ENCODE results near the gene ICAM5.

ICAM5 gene

GRCh38 chr19:10252707-10253106 is 37.0 kb upstream of the ICAM5 start:
- TF ChIP-seq, protein P1, sequence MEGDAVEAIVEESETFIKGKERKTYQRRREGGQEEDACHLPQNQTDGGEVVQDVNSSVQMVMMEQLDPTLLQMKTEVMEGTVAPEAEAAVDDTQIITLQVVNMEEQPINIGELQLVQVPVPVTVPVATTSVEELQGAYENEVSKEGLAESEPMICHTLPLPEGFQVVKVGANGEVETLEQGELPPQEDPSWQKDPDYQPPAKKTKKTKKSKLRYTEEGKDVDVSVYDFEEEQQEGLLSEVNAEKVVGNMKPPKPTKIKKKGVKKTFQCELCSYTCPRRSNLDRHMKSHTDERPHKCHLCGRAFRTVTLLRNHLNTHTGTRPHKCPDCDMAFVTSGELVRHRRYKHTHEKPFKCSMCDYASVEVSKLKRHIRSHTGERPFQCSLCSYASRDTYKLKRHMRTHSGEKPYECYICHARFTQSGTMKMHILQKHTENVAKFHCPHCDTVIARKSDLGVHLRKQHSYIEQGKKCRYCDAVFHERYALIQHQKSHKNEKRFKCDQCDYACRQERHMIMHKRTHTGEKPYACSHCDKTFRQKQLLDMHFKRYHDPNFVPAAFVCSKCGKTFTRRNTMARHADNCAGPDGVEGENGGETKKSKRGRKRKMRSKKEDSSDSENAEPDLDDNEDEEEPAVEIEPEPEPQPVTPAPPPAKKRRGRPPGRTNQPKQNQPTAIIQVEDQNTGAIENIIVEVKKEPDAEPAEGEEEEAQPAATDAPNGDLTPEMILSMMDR (IDR thresholded peaks at IDR 0.05; ENCODE audit: extremely low read depth, missing control alignments) = no peak
- no peak for DNase-seq (ENCODE audit: low spot score)

DNA sequence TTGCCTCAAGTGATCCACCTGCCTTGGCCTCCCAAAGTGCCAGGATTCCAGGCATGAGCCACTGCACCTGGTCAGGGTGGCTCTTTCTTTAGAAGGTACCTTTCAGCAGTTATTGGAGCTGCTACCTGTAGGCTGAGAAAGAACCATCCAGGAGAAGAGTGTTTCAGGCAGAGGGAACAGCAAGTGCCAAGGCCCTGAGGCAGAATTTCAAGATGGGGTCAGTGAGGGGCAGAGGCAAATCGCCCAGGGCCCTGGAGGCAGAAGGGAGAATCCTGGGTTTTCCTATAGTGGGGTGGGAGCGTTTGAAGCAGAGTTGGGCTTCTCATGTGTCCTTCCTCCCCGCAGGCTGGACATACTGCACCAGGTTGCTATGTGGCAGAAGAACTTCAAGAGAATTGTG is 35.5 kb upstream of the ICAM5 start:
- TF ChIP-seq, protein P1 (IDR thresholded peaks at IDR 0.05; ENCODE audit: extremely low read depth, missing control alignments) = no peak
- no peak for DNase-seq (ENCODE audit: low spot score)

DNA sequence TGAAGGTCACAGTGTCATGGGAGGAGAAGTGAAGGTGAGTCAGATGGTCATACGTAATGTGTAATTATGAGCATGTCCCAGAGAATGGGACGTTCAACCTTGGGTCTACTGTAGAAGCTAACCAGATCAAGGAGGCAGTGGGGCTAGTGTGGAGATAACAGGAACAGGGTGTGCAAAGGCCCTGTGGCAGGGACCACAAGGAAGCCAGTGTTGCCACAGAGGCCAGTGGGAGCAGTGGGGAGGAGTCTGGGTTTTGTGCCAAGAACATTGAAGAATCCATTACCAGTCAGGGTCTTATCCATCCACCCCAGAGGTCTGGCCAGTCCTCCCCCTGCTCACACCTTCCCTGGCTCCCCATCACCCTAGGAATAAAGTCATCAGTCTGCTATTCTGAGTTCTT is 34.4 kb upstream of the ICAM5 start:
- TF ChIP-seq, protein P1 (IDR thresholded peaks at IDR 0.05; ENCODE audit: extremely low read depth, missing control alignments) = no peak
- DNase-seq (ENCODE audit: low spot score) = no peak

DNA sequence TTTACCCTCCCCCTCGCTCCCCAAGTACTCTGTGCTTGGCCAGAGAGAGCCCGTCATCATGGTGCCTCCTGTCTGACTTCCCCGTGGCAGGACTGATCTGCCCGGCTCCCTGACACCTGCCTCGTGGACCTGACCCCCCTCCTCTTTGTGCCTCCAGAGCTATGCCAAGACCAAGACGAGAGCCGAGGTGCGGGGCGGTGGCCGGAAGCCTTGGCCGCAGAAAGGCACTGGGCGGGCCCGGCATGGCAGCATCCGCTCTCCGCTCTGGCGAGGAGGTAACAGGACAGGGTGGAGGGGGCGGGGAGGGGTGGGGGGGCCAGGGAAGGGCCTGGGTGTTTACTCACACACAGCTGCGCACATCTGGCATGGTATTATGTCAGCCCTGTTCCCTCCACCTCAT is 33.2 kb upstream of the ICAM5 start:
- no peak for DNase-seq (ENCODE audit: low spot score)
- TF ChIP-seq, protein P1 (IDR thresholded peaks at IDR 0.05; ENCODE audit: extremely low read depth, missing control alignments) = no peak

GRCh38 chr19:10256970-10257615 is 32.7 kb upstream of the ICAM5 start:
- no peak for DNase-seq (ENCODE audit: low spot score)
- TF ChIP-seq, protein P1 (IDR thresholded peaks at IDR 0.05; ENCODE audit: extremely low read depth, missing control alignments) = no peak

DNA sequence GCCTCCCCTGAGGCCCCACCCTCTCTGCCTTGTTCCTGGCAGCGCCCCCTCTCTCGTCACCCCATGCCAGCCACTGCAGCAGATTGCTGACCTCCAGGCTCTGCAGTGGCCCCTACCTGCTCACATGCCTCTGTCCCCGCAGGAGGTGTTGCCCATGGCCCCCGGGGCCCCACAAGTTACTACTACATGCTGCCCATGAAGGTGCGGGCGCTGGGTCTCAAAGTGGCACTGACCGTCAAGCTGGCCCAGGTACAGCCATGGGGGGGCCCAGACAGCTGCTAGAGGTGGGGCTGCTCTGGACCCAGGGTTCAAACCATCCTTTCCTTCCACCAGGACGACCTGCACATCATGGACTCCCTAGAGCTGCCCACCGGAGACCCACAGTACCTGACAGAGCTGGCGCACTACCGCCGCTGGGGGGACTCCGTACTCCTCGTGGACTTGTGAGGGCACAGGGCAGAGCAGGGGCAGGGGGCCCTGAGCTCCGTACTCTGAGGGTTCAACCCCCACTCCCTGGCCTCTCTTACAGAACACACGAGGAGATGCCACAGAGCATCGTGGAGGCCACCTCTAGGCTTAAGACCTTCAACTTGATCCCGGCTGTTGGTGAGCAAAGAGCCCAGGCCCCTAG is 31.6 kb upstream of the ICAM5 start:
- TF ChIP-seq, protein P1 (IDR thresholded peaks at IDR 0.05; ENCODE audit: extremely low read depth, missing control alignments) = no peak
- no peak for DNase-seq (ENCODE audit: low spot score)

- TF ChIP-seq, protein P1 (IDR thresholded peaks at IDR 0.05; ENCODE audit: extremely low read depth, missing control alignments) = peak; percentile 65
- DNase-seq (ENCODE audit: low spot score) = peak; percentile 85
Observed at GRCh38 chr19:10259162-10259905, 30.4 kb upstream of the ICAM5 start.

All from GM20000 (cell line).